Activated CD4-positive, alpha-beta T cell treated with anti-CD3 and anti-CD28 coated beads for 36 hours (primary cell): ENCODE data around the gene ARL5C. TPM values are rescaled to one million over a fixed set of nuclear protein-coding genes. Genes with fewer than 3 reads are reported as not detected.

Source experiments
- ATAC-seq: fragments of 200-7000 bp; cut with Tn5 transposase; one replicate; pipeline ENCODE4 v1.10.0; 2021; ENCODE audit warnings: mild to moderate bottlenecking, moderate library complexity
- CTCF ChIA-PET: fragments of 350-600 bp; sonication (Branson Sonifier 250); formaldehyde crosslinking; loops from one replicate; lab custom pipeline; 2021; ENCODE audit warnings: antibody characterized with exemption; lab: Charles Lee
- POLR2A ChIA-PET: fragments of 350-600 bp; sonication (Branson Sonifier 250); formaldehyde crosslinking; loops from one replicate; lab custom pipeline; 2021; ENCODE audit warnings: antibody characterized with exemption, inconsistent platforms; lab: Charles Lee
- DNase-seq: peaks from one replicate; pipeline ENCODE4 v3.0.0-alpha.2; 2020
- H3K27ac Mint-ChIP-seq: one replicate; pipeline ENCODE4 v1.8.0; 2021; ENCODE audit warnings: mixed read lengths
- H3K27me3 Mint-ChIP-seq: one replicate; pipeline ENCODE4 v1.8.0; 2021; ENCODE audit warnings: mixed read lengths
- H3K36me3 Mint-ChIP-seq: one replicate; pipeline ENCODE4 v1.8.0; 2021; ENCODE audit warnings: low read depth, mixed read lengths
- H3K4me1 Mint-ChIP-seq: one replicate; pipeline ENCODE4 v1.8.0; 2021; ENCODE audit warnings: mixed read lengths
- H3K4me3 Mint-ChIP-seq: one replicate; pipeline ENCODE4 v1.8.0; 2021; ENCODE audit warnings: mild to moderate bottlenecking, moderate library complexity, mixed read lengths
- H3K9me3 Mint-ChIP-seq: one replicate; pipeline ENCODE4 v1.8.0; 2021; ENCODE audit warnings: low read depth, mixed read lengths
- intact Hi-C, 2 experiments: fragments of 100-400 bp; cut with DNase I in 1 of 2; cut with micrococcal nuclease in 1 of 2; formaldehyde crosslinking; loops; one replicate each; pipeline versions ENCODE4 v1.14.2 to v1.15.1; 2022 to 2024; cut with DNase I, micrococcal nuclease
- total RNA-seq, 2 experiments: library from RNA; stranded (reverse); gene quantifications; one replicate each; pipeline ENCODE4 v1.2.3, GENCODE V29; 2021

The ARL5C gene
- total RNA-seq, 2 experiments from 2014 or later: not detected

- peaks cover 9% of the 10 kb centered on the region for H3K4me1 Mint-ChIP-seq
- ChIA-PET POLR2A (no interaction called here), CTCF (interaction anchor here (5.7 kb wide), 1 partner anchor 12 kb away, joined by 76 read pairs; the partner anchor contains the start of gene ARL5C)
- no peaks in the 10 kb centered on the region for H3K27me3 Mint-ChIP-seq
- ATAC-seq (peak; percentile 31), DNase-seq (peak; percentile 29)
- H3K27ac Mint-ChIP-seq: no peak overlapping the region
- H3K36me3 Mint-ChIP-seq: peaks cover 10% of the 10 kb centered on the region
- H3K4me3 Mint-ChIP-seq: no peak overlapping the region
- no peaks in the 10 kb centered on the region for H3K9me3 Mint-ChIP-seq
- intact Hi-C loops: no loop called here
Observed at GRCh38 chr17:39177256-39177655, 11.3 kb upstream of the ARL5C start.

GRCh38 chr17:39175695-39176093 lies 9.7 kb upstream of the ARL5C start:
- POLR2A ChIA-PET: interaction anchor here (0.6 to 1.2 kb wide), 2 partner anchors 24 to 89 kb away, joined by 3 to 4 read pairs; partner anchors contain the start of gene RPL19

GRCh38 chr17:39174920-39175694 lies 9.1 kb upstream of the ARL5C start:
- Mint-ChIP-seq H3K9me3 (no peaks in the 10 kb centered on the region), H3K4me1 (peaks cover 9% of the 10 kb centered on the region), H3K4me3 (no peak overlapping the region), H3K27ac (no peak overlapping the region), H3K27me3 (no peaks in the 10 kb centered on the region), H3K36me3 (peaks cover 10% of the 10 kb centered on the region)
- POLR2A ChIA-PET: interaction anchor here (0.6 to 2.1 kb wide), 4 partner anchors 17 to 88 kb away, joined by 3 to 4 read pairs (median 4); partner anchors contain the start of genes PLXDC1 and RPL19
- intact Hi-C loops: loop anchor here in 1 of 2 experiments (1.0 kb wide), 2 partner anchors 10 to 192 kb away; no protein-coding TSS in a partner anchor
- CTCF ChIA-PET: interaction anchor here (0.6 to 5.7 kb wide), 34 partner anchors 8 to 441 kb away, joined by 3 to 76 read pairs (median 4); partner anchors contain the start of gene ARL5C
- DNase-seq (peak; percentile 87), ATAC-seq (peak; percentile 88)

More at GRCh38 chr17:39175695-39176093, 9.7 kb upstream of the ARL5C start:
- no peaks in the 10 kb centered on the region for H3K9me3 Mint-ChIP-seq
- DNase-seq: no peak
- intact Hi-C loops: loop anchor here in 1 of 2 experiments (1.0 kb wide), 2 partner anchors 10 to 192 kb away; no protein-coding TSS in a partner anchor
- H3K27ac Mint-ChIP-seq: no peak overlapping the region
- peaks cover 9% of the 10 kb centered on the region for H3K4me1 Mint-ChIP-seq
- ATAC-seq: no peak
- H3K36me3 Mint-ChIP-seq: peaks cover 10% of the 10 kb centered on the region
- H3K4me3 Mint-ChIP-seq: no peak overlapping the region
- CTCF ChIA-PET: interaction anchor here (0.6 to 5.7 kb wide), 22 partner anchors 8 to 441 kb away, joined by 3 to 76 read pairs (median 5); partner anchors contain the start of gene ARL5C
- no peaks in the 10 kb centered on the region for H3K27me3 Mint-ChIP-seq

GRCh38 chr17:39173526-39174274 lies 7.7 kb upstream of the ARL5C start:
- DNase-seq (no peak), ATAC-seq (no peak)
- Mint-ChIP-seq H3K36me3 (peaks cover 10% of the 10 kb centered on the region), H3K4me3 (no peak overlapping the region), H3K27me3 (no peaks in the 10 kb centered on the region), H3K27ac (no peak overlapping the region), H3K9me3 (no peaks in the 10 kb centered on the region), H3K4me1 (peaks cover 9% of the 10 kb centered on the region)
- ChIA-PET CTCF (interaction anchor here (0.7 to 5.7 kb wide), 20 partner anchors 9 to 237 kb away, joined by 3 to 76 read pairs (median 3); partner anchors contain the start of genes ARL5C and RPL19), POLR2A (interaction anchor here (2.1 kb wide), 1 partner anchor 22 kb away, joined by 4 read pairs; the partner anchor contains the start of gene PLXDC1)
- intact Hi-C loops: no loop called here

GRCh38 chr17:39173080-39173479 lies 7.1 kb upstream of the ARL5C start:
- POLR2A ChIA-PET: interaction anchor here (2.1 kb wide), 1 partner anchor 21 kb away, joined by 4 read pairs; the partner anchor contains the start of gene PLXDC1
- CTCF ChIA-PET: interaction anchor here (0.7 to 5.7 kb wide), 10 partner anchors 8 to 234 kb away, joined by 3 to 76 read pairs (median 4); partner anchors contain the start of genes ARL5C and RPL19
- intact Hi-C loops: no loop called here
- no peak for ATAC-seq
- Mint-ChIP-seq H3K4me1 (peaks cover 9% of the 10 kb centered on the region), H3K27me3 (peaks cover 2% of the 10 kb centered on the region), H3K27ac (no peak overlapping the region), H3K4me3 (no peak overlapping the region), H3K36me3 (peaks cover 10% of the 10 kb centered on the region), H3K9me3 (no peaks in the 10 kb centered on the region)
- no peak for DNase-seq

- DNase-seq (no peak), ATAC-seq (no peak)
- intact Hi-C loops: no loop called here
- POLR2A ChIA-PET: interaction anchor here (0.9 kb wide), 1 partner anchor 23 kb away, joined by 3 read pairs; no protein-coding TSS in a partner anchor
- Mint-ChIP-seq H3K9me3 (no peaks in the 10 kb centered on the region), H3K4me1 (peaks cover 16% of the 10 kb centered on the region), H3K27ac (no peak overlapping the region), H3K27me3 (peaks cover 6% of the 10 kb centered on the region), H3K36me3 (no peaks in the 10 kb centered on the region), H3K4me3 (no peak overlapping the region)
- CTCF ChIA-PET: interaction anchor here (0.7 to 4.5 kb wide), 6 partner anchors 12 to 332 kb away, joined by 3 to 49 read pairs (median 4); no protein-coding TSS in a partner anchor
Observed at GRCh38 chr17:39171933-39172332, 6.0 kb upstream of the ARL5C start.

GRCh38 chr17:39170558-39170957 lies 4.6 kb upstream of the ARL5C start:
- ChIA-PET CTCF (interaction anchor here (0.6 to 1.6 kb wide), 3 partner anchors 67 to 479 kb away, joined by 3 to 4 read pairs (median 4); no protein-coding TSS in a partner anchor), POLR2A (interaction anchor here (0.6 kb wide), 1 partner anchor 36 kb away, joined by 3 read pairs; no protein-coding TSS in a partner anchor)
- peaks cover 20% of the 10 kb centered on the region for H3K4me1 Mint-ChIP-seq
- ATAC-seq: no peak
- H3K27ac Mint-ChIP-seq: no peak overlapping the region
- H3K36me3 Mint-ChIP-seq: no peaks in the 10 kb centered on the region
- H3K9me3 Mint-ChIP-seq: no peaks in the 10 kb centered on the region
- no peak overlapping the region for H3K4me3 Mint-ChIP-seq
- intact Hi-C loops: no loop called here
- no peak for DNase-seq
- peaks cover 18% of the 10 kb centered on the region for H3K27me3 Mint-ChIP-seq

- ChIA-PET CTCF (interaction anchor here (0.6 to 1.6 kb wide), 3 partner anchors 68 to 478 kb away, joined by 3 to 4 read pairs (median 4); no protein-coding TSS in a partner anchor), POLR2A (interaction anchor here (0.6 kb wide), 1 partner anchor 30 kb away, joined by 3 read pairs; the partner anchor contains the start of gene RPL19)
- ATAC-seq (no peak), DNase-seq (no peak)
- peaks cover 19% of the 10 kb centered on the region for H3K4me1 Mint-ChIP-seq
- intact Hi-C loops: no loop called here
- H3K27ac Mint-ChIP-seq: no peak overlapping the region
- H3K36me3 Mint-ChIP-seq: no peaks in the 10 kb centered on the region
- H3K9me3 Mint-ChIP-seq: no peaks in the 10 kb centered on the region
- H3K27me3 Mint-ChIP-seq: peaks cover 18% of the 10 kb centered on the region
- no peak overlapping the region for H3K4me3 Mint-ChIP-seq
Observed at GRCh38 chr17:39170109-39170508, 4.1 kb upstream of the ARL5C start.

GRCh38 chr17:39169518-39169917 lies 3.6 kb upstream of the ARL5C start:
- POLR2A ChIA-PET: interaction anchor here (0.6 kb wide), 2 partner anchors 30 to 881 kb away, joined by 3 to 4 read pairs; partner anchors contain the start of gene RPL19
- H3K4me1 Mint-ChIP-seq: peaks cover 23% of the 10 kb centered on the region
- H3K4me3 Mint-ChIP-seq: no peak overlapping the region
- no peak for ATAC-seq
- H3K27me3 Mint-ChIP-seq: peaks cover 23% of the 10 kb centered on the region
- H3K36me3 Mint-ChIP-seq: no peaks in the 10 kb centered on the region
- DNase-seq: no peak
- no peak overlapping the region for H3K27ac Mint-ChIP-seq
- intact Hi-C loops: loop anchor here in 1 of 2 experiments (5.0 kb wide), 1 partner anchor 68 kb away; no protein-coding TSS in a partner anchor
- no peaks in the 10 kb centered on the region for H3K9me3 Mint-ChIP-seq
- CTCF ChIA-PET: interaction anchor here (1.6 kb wide), 1 partner anchor 68 kb away, joined by 4 read pairs; no protein-coding TSS in a partner anchor

GRCh38 chr17:39169101-39169500 lies 3.1 kb upstream of the ARL5C start:
- Mint-ChIP-seq H3K9me3 (no peaks in the 10 kb centered on the region), H3K36me3 (no peaks in the 10 kb centered on the region), H3K27ac (no peak overlapping the region), H3K4me1 (peaks cover 26% of the 10 kb centered on the region), H3K27me3 (peaks cover 24% of the 10 kb centered on the region), H3K4me3 (no peak overlapping the region)
- ATAC-seq (no peak), DNase-seq (no peak)
- ChIA-PET POLR2A (interaction anchor here (0.6 kb wide), 2 partner anchors 23 to 882 kb away, joined by 3 to 4 read pairs; no protein-coding TSS in a partner anchor), CTCF (interaction anchor here (0.9 to 1.6 kb wide), 2 partner anchors 31 to 69 kb away, joined by 3 to 4 read pairs; partner anchors contain the start of gene RPL19)
- intact Hi-C loops: loop anchor here in 1 of 2 experiments (5.0 kb wide), 1 partner anchor 68 kb away; no protein-coding TSS in a partner anchor
